Measurements from ENCODE around the gene HIF3A.
"Not testable (repeated sequence)": the region's sequence is repeated elsewhere in the genome, so short reads cannot be mapped to it uniquely, and the experiment has no call there.

Gene HIF3A

DNA sequence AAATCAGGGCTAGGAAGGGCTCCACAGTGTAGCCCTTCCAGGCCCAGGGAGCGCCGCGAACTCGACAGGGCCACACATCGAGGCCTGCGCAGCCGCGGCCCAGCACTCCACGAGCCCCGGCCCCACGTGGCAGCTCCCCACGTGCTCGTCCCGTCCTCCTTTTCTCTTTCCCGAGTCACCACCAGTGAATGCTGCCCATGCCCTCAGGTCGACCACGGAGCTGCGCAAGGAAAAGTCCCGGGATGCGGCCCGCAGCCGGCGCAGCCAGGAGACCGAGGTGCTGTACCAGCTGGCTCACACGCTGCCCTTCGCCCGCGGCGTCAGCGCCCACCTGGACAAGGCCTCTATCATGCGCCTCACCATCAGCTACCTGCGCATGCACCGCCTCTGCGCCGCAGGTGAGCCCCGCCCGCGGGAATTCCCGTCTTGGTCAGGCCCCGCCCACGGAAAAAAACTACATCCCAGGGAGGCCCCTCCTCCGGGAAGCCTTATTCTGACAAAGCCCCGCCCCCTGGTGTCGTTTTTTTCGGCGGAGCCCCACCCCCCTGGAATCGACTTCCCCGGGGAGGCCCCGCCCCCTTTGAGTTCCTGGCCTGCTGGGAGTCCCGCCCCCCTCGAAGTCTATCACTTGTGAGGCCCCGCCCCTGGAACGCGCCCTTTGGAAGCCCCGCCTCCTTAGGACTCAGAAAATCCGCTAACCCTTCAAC lies 7.0 kb downstream of the HIF3A start:
- Mint-ChIP-seq H3K27me3 (ENCODE audit: low read depth) (no peaks in the 10 kb centered on the region), H3K4me1 (ENCODE audit: low read depth) (no peaks in the 10 kb centered on the region), H3K9me3 (peaks cover 27% of the 10 kb centered on the region), H3K27ac (no peak overlapping the region), H3K36me3 (ENCODE audit: low read depth) (no peaks in the 10 kb centered on the region), H3K4me3 (no peak overlapping the region)

DNA sequence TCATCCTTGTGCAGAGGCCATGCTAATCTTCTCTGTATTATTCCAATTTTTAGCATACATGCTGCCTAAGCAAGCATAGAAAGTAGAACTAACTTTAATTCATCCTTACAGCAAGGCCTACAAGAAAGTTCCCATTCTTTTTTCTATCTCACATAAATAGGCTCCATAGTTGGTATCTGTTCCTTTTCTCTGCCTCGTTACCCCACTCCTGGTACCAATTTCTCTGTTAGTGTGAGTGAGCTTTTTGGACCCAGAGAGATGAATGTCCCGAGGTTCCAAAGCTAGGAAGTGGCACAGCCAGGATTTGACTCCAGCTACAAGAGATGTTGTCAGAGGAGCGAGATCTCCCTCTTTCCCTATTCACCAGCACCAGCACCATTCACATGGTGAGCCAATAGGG lies 9.7 kb downstream of the HIF3A start:
- Mint-ChIP-seq H3K27me3 (ENCODE audit: low read depth) (no peaks in the 10 kb centered on the region), H3K36me3 (ENCODE audit: low read depth) (no peaks in the 10 kb centered on the region), H3K9me3 (peaks cover 27% of the 10 kb centered on the region), H3K27ac (no peak overlapping the region), H3K4me1 (ENCODE audit: low read depth) (no peaks in the 10 kb centered on the region), H3K4me3 (no peak overlapping the region)

DNA sequence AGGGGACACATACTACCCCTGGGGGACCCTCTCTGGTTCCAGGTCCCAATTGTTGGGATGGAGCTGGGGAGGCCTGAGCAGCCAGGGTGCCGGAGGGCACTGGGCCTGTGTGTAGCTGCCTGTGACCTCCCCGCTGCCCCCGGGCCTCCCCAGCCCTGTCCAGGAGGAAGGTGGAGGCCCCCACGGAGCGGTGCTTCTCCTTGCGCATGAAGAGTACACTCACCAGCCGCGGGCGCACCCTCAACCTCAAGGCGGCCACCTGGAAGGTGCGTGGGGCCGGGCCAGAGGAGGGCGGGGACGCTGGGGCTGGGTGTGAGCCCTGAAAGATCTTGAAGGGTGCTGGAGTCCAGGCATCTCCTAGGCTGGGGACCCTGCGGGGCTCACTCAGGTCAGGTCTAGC lies 11.7 kb downstream of the HIF3A start:
- Mint-ChIP-seq H3K9me3 (peaks cover 27% of the 10 kb centered on the region), H3K27ac (no peak overlapping the region), H3K4me1 (ENCODE audit: low read depth) (no peaks in the 10 kb centered on the region), H3K27me3 (ENCODE audit: low read depth) (no peaks in the 10 kb centered on the region), H3K4me3 (no peak overlapping the region), H3K36me3 (ENCODE audit: low read depth) (no peaks in the 10 kb centered on the region)

DNA sequence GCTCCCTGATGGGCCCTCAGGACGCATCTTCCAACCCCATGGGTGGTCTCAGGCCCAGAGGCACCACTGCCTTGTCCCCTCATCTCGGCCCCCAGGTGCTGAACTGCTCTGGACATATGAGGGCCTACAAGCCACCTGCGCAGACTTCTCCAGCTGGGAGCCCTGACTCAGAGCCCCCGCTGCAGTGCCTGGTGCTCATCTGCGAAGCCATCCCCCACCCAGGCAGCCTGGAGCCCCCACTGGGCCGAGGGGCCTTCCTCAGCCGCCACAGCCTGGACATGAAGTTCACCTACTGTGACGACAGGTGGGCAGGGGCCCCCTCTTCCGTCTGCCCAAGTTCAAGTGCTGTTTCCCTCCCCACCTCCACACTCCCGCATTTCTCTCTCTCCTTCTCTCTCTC lies 12.2 kb downstream of the HIF3A start:
- no peak overlapping the region for H3K27ac Mint-ChIP-seq

DNA sequence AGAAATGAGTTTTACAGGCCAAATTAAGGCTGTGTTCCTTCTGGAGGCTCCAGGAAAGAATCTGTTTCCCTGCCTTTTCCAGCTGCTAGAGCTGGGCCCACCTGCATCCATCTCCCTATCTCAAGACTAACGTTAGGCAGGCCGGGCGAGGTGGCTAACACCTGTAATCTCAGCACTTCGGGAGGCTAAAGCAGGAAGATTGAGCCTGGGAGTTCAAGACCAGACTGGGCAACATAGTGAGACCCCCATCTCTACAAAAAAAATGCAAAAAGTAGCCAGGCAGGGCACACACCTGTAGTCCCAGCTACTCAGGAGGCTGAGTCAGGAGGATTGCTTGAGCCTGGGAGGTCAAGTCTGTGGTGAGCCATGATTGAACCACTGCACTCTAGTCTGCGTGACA lies 14.6 kb downstream of the HIF3A start:
- no peaks in the 10 kb centered on the region for H3K36me3 Mint-ChIP-seq (ENCODE audit: low read depth)
- peaks cover 8% of the 10 kb centered on the region for H3K9me3 Mint-ChIP-seq
- H3K27ac Mint-ChIP-seq: no peak overlapping the region
- H3K4me1 Mint-ChIP-seq (ENCODE audit: low read depth): no peaks in the 10 kb centered on the region
- H3K27me3 Mint-ChIP-seq (ENCODE audit: low read depth): no peaks in the 10 kb centered on the region
- H3K4me3 Mint-ChIP-seq: no peak overlapping the region

More for the DNA sequence above, 12.2 kb downstream of the HIF3A start:
- H3K9me3 Mint-ChIP-seq: peaks cover 27% of the 10 kb centered on the region
- H3K27me3 Mint-ChIP-seq (ENCODE audit: low read depth): no peaks in the 10 kb centered on the region
- no peaks in the 10 kb centered on the region for H3K36me3 Mint-ChIP-seq (ENCODE audit: low read depth)
- H3K4me3 Mint-ChIP-seq: no peak overlapping the region
- no peaks in the 10 kb centered on the region for H3K4me1 Mint-ChIP-seq (ENCODE audit: low read depth)

DNA sequence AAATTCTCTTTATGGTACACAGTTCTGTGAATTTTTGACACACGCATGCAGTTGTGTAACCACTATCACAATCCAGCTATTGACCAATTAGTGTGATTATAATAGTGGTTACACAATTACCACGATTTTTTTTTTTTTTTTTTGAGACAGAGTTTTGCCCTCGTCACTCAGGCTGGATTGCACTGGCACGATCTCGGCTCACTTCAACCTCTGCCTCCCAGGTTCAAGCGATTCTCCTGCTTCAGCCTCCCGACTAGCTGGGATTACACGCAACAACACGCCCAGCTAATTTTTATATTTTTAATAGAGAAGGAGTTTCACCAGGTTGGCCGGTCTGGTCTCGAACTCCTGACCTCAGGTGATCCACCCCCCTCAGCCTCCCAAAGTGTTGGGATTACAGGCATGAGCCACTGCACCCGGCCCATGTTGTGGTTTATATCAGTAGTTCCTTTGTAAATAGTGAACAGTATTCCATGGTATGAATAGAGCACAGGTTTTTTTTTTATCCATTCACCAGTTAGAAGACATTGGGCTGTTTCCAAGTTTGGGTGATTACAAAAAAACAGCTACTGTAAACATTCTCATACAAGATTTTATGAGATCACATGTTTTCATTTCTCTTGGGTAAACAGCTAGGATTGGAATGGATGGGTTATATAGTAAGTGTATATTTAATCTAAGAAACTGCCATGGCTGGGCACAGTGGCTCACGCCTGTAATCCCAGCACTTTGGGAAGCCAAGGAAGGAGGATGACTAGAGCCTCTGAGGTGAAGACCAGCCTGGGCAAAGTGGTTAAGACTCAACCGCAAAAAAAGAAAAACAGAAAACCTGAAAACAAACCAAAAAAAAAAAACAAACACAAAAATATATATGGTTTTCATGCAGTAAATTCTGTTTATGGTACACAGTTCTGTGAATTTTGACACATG lies 17.0 kb downstream of the HIF3A start:
- not testable (repeated sequence) for H3K27ac Mint-ChIP-seq; H3K9me3 Mint-ChIP-seq; H3K27me3 Mint-ChIP-seq (ENCODE audit: low read depth); H3K36me3 Mint-ChIP-seq (ENCODE audit: low read depth); H3K4me1 Mint-ChIP-seq (ENCODE audit: low read depth); H3K4me3 Mint-ChIP-seq

DNA sequence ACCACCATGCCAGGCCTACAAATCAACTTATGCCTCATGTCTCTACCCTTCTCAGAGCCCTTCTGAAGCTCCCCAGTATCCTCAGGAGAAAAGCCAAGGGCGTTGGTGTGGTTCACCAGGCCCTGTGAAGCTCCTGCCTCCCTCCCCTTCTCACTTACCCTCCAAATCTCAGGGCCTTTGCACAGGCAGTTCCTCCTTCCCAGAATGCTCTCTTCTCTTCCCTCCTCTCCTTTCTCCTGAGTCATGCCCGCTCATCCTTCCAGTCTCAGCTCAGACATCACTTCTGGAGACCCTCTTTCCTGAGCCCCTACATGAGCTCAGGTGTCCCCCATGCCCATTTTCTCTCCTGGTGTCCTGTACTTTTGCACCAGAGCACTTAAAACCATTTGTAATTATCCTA lies 20.5 kb downstream of the HIF3A start:
- no peaks in the 10 kb centered on the region for H3K27me3 Mint-ChIP-seq (ENCODE audit: low read depth)
- no peak overlapping the region for H3K4me3 Mint-ChIP-seq
- H3K27ac Mint-ChIP-seq: no peak overlapping the region
- no peaks in the 10 kb centered on the region for H3K9me3 Mint-ChIP-seq
- no peaks in the 10 kb centered on the region for H3K36me3 Mint-ChIP-seq (ENCODE audit: low read depth)
- H3K4me1 Mint-ChIP-seq (ENCODE audit: low read depth): no peaks in the 10 kb centered on the region

DNA sequence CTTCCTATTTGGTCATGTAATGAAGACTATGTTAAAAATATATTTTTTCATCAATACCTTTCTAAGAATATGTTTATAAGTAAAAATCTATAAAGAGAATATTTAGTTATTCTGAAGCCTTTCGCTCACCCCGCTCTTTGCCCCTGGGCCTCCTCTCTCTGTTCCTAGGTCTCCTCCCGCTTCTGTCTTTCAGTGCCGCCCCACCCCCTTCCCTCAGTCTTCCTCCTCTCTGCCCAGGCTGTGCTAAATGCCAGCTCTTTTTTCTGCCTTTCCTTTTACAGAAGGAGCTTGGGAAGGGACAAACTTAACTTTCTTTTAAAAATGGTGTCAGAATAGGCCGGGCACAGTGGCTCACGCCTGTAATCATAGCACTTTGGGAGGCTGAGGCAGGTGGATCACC lies 22.8 kb downstream of the HIF3A start:
- no peak overlapping the region for H3K27ac Mint-ChIP-seq

DNA sequence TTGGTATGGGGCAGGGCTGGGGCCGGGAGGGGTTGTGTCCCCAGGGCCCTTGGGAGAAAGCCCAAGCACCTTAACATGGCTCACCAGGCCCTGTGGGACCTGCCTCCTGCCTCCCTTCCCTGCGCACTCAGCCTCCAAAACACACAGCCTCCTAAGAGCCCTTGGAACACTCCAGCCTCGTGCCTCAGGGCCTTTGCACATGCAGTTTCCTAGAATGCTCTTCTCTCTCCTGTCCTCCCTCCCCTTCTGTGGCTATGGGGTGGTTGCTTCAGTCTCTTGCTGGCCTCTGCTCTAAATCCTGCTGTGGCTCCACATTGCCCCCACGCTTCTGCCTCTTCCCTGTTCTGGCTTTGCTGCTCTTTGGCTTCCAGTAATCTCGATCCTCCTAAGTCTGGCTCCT lies 23.7 kb downstream of the HIF3A start:
- no peaks in the 10 kb centered on the region for H3K27me3 Mint-ChIP-seq (ENCODE audit: low read depth)
- H3K9me3 Mint-ChIP-seq: peaks cover 3% of the 10 kb centered on the region
- H3K27ac Mint-ChIP-seq: no peak overlapping the region
- no peaks in the 10 kb centered on the region for H3K36me3 Mint-ChIP-seq (ENCODE audit: low read depth)
- no peaks in the 10 kb centered on the region for H3K4me1 Mint-ChIP-seq (ENCODE audit: low read depth)
- H3K4me3 Mint-ChIP-seq: no peak overlapping the region

More for the DNA sequence above, 22.8 kb downstream of the HIF3A start:
- no peaks in the 10 kb centered on the region for H3K36me3 Mint-ChIP-seq (ENCODE audit: low read depth)
- no peaks in the 10 kb centered on the region for H3K27me3 Mint-ChIP-seq (ENCODE audit: low read depth)
- H3K9me3 Mint-ChIP-seq: no peaks in the 10 kb centered on the region
- H3K4me3 Mint-ChIP-seq: no peak overlapping the region
- no peaks in the 10 kb centered on the region for H3K4me1 Mint-ChIP-seq (ENCODE audit: low read depth)

DNA sequence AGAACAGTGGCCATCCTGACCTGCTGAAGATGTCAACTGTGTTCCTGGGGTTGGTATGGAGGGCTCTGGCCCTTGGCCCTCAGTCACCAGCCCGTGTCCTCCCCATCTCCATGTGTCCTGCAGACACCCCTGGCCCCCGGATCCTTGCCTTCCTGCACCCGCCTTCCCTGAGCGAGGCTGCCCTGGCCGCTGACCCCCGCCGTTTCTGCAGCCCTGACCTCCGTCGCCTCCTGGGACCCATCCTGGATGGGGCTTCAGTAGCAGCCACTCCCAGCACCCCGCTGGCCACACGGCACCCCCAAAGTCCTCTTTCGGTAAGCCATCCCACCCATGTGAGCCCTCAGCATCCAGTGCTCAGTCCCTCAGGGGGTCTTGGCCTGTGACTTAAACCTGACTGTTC lies 24.8 kb downstream of the HIF3A start:
- H3K36me3 Mint-ChIP-seq (ENCODE audit: low read depth): no peaks in the 10 kb centered on the region
- no peak overlapping the region for H3K4me3 Mint-ChIP-seq
- no peaks in the 10 kb centered on the region for H3K27me3 Mint-ChIP-seq (ENCODE audit: low read depth)
- no peak overlapping the region for H3K27ac Mint-ChIP-seq
- H3K9me3 Mint-ChIP-seq: peaks cover 13% of the 10 kb centered on the region
- no peaks in the 10 kb centered on the region for H3K4me1 Mint-ChIP-seq (ENCODE audit: low read depth)

DNA sequence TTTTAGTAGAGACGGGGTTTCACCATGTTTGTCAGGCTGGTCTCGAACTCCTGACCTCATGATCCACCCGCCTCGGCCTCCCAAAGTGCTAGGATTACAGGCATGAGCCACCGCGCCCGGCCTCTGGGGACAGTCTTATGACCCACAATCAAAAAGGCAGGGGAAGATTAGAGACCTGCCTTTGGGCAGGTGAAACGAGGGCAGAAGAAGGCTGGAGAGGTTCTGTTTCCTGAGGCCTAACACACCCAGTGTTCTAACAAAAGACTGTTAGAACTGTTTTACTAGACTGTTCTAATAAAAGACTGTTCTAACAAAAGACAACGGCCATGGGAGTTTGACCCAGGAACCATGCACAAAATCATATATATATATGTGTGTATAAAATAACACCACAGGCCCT lies 26.4 kb downstream of the HIF3A start:
- not testable (repeated sequence) for H3K4me1 Mint-ChIP-seq (ENCODE audit: low read depth)

DNA sequence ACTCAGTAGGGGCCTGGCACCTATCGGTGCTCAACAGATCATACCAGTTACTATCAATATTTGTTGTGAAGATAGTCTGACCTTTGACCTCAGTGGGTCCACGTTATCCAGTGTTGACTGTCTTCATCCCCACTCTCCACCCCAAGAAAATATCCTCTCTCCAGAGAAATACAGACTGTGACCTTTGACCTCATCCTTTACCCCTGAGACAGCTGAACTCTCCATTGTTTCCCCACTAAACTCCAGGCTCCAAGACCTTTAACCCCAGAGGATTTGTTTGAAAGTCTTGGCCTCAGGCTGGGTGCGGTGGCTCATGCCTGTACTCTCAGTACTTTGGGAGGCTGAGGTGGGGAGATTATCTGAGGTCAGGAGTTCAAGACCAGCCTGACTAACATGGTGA lies 27.4 kb downstream of the HIF3A start:
- H3K4me3 Mint-ChIP-seq: no peak overlapping the region
- H3K4me1 Mint-ChIP-seq (ENCODE audit: low read depth): no peaks in the 10 kb centered on the region
- H3K9me3 Mint-ChIP-seq: peaks cover 29% of the 10 kb centered on the region
- H3K27ac Mint-ChIP-seq: no peak overlapping the region
- no peaks in the 10 kb centered on the region for H3K36me3 Mint-ChIP-seq (ENCODE audit: low read depth)
- H3K27me3 Mint-ChIP-seq (ENCODE audit: low read depth): no peaks in the 10 kb centered on the region

More for the DNA sequence above, 26.4 kb downstream of the HIF3A start:
- peaks cover 22% of the 10 kb centered on the region for H3K9me3 Mint-ChIP-seq
- not testable (repeated sequence) for H3K27me3 Mint-ChIP-seq (ENCODE audit: low read depth); H3K36me3 Mint-ChIP-seq (ENCODE audit: low read depth); H3K27ac Mint-ChIP-seq; H3K4me3 Mint-ChIP-seq

DNA sequence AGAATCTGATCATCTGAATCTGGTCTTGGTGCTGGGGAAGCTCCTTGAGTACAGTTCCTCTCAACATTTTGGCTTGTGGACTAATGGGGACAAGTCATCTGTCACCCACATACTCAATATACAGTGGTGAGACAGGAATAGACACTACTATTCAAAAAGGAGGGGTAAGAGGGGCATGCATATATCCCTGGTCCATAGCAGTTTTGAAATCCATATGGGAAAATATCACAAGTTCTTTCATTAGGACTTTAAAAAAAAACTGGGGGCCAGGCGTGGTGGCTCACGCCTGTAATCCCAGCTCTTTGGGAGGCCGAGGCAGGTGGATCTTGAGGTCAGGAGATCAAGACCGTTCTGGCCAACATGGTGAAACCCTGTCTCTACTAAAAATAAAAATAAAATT lies 29.8 kb downstream of the HIF3A start:
- Mint-ChIP-seq H3K27me3 (ENCODE audit: low read depth) (peaks cover 7% of the 10 kb centered on the region), H3K9me3 (peaks cover 43% of the 10 kb centered on the region), H3K36me3 (ENCODE audit: low read depth) (no peaks in the 10 kb centered on the region), H3K4me1 (ENCODE audit: low read depth) (no peaks in the 10 kb centered on the region), H3K4me3 (no peak overlapping the region), H3K27ac (no peak overlapping the region)

DNA sequence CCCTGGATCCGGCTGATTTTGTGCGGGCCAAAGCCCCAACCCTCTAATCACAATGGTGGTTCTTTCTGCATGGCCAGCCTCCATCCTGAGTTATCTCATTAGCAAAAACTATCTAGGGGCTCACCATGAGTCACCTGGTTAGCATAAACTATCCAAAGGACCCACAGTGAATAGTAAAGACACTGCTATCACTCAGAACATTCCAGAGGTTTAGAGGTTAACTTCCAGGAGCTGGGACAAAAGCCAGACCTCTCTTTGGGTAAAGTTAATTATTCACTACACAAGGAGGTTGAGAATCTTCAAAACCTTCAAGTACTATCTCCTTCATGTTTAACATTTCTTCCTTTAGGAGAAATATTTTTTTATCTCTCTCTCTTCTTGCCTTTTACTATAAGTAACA lies 31.2 kb downstream of the HIF3A start:
- no peak overlapping the region for H3K4me3 Mint-ChIP-seq
- H3K4me1 Mint-ChIP-seq (ENCODE audit: low read depth): no peaks in the 10 kb centered on the region
- H3K27me3 Mint-ChIP-seq (ENCODE audit: low read depth): peaks cover 7% of the 10 kb centered on the region

DNA sequence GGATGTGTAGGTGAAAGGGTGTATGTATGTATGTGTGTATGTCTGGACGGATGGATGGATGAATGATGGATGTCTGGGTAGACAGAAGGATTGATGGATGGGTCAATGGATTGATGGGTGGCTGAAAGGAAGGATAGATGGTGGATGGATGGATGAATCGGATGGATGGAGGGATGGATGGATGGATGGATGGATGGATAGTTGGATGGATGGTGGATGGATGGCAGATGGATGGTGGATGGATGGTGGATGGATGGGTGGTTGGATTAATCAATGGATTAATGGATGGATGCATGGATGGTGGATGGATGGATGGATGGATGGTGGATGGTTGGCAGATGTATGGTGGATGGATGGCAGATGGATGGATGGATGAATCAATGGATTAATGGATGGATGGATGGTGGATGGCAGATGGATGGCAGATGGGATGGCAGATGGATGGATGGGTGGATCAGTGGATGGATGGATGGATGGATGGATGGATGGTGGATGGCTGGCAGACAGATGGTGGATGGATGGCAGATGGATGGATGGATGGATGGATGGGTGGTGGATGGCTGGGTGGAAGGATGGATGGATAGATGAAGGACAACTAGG lies 33.6 kb downstream of the HIF3A start:
- Mint-ChIP-seq H3K36me3 (ENCODE audit: low read depth) (no peaks in the 10 kb centered on the region), H3K4me3 (no peak overlapping the region), H3K9me3 (peaks cover 41% of the 10 kb centered on the region), H3K27me3 (ENCODE audit: low read depth) (peaks cover 7% of the 10 kb centered on the region), H3K27ac (no peak overlapping the region), H3K4me1 (ENCODE audit: low read depth) (no peaks in the 10 kb centered on the region)

More for the DNA sequence above, 31.2 kb downstream of the HIF3A start:
- Mint-ChIP-seq H3K9me3 (peaks cover 43% of the 10 kb centered on the region), H3K36me3 (ENCODE audit: low read depth) (no peaks in the 10 kb centered on the region), H3K27ac (no peak overlapping the region)
